Stimulated activated naive B cell treated with anti-CD40 and anti-IgM and Interleukin-4, amounts not matched to agents 10 μg/mL and 1 μg/mL and 100 μg/mL, for 72 hours (primary cell): ENCODE results near the gene ECE1.
"Not testable (repeated sequence)": the region's sequence is repeated elsewhere in the genome, so short reads cannot be mapped to it uniquely, and the experiment has no call there.

Experiments used
- ATAC-seq, 2 donors: fragments of 150-1000 bp; cut with Tn5 transposase; replicated peaks; 2 replicates each; pipeline ENCODE4 v1.10.0; 2021; ENCODE audit warnings: moderate library complexity in 1 of 2
- DNase-seq: peaks from one replicate; pipeline ENCODE4 v3.0.0; 2021
- H3K27ac Mint-ChIP-seq: one replicate; pipeline ENCODE4 v1.8.0; 2022; ENCODE audit warnings: mild to moderate bottlenecking, mixed read lengths
- H3K27me3 Mint-ChIP-seq, 2 donors: one replicate each; pipeline ENCODE4 v1.8.0; 2022; ENCODE audit warnings: mixed read lengths in 2 of 2
- H3K36me3 Mint-ChIP-seq, 2 donors: one replicate each; pipeline ENCODE4 v1.8.0; 2022; ENCODE audit warnings: mixed read lengths in 2 of 2, mild to moderate bottlenecking in 1 of 2
- H3K4me1 Mint-ChIP-seq, 2 donors: one replicate each; pipeline ENCODE4 v1.8.0; 2022; ENCODE audit warnings: mixed read lengths in 2 of 2, mild to moderate bottlenecking in 1 of 2
- H3K4me3 Mint-ChIP-seq, 2 donors: one replicate each; pipeline ENCODE4 v1.8.0; 2022; ENCODE audit warnings: mild to moderate bottlenecking in 2 of 2, mixed read lengths in 2 of 2, moderate library complexity in 1 of 2
- H3K9me3 Mint-ChIP-seq, 2 donors: one replicate each; pipeline ENCODE4 v1.8.0; 2022; ENCODE audit warnings: mixed read lengths in 2 of 2, mild to moderate bottlenecking in 1 of 2

The ECE1 gene

DNA sequence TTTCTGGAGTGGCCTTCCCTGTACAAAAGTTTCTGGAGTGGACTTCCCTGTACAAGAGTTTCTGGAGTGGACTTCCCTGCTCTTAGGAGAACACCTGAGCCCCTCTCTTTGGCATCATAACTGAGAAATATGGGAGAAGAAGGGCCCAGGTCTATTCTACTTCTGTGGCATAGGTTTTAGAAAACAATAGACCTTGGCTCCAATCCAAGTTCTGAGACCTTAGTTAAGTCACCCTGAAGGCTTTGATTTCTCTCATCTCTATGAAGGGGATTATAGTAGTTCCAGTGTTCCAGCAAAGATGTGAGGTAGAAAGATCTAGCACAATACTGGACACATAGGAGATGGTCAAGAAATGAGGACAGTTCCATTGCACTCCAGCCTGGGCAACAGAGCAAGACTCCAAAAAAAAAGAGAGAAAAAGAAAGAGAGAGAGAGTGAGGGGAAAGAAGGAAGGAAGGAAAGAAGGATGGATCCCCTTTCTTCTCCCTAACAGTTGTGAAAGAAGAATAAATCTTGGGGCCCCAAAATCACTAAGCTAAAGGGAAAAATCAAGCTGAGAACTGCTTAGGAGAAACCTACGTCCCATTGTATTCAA, 100.3 kb downstream of the ECE1 start:
- Mint-ChIP-seq H3K27me3 (peaks cover 8 to 13% of the 10 kb centered on the region in 2 donors), H3K9me3 (no peaks in the 10 kb centered on the region), H3K27ac (no peak overlapping the region), H3K36me3 (no peaks in the 10 kb centered on the region), H3K4me3 (no peak overlapping the region), H3K4me1 (peaks cover 0 to 2% of the 10 kb centered on the region in 2 donors)
- ATAC-seq (no peak), DNase-seq (no peak)

DNA sequence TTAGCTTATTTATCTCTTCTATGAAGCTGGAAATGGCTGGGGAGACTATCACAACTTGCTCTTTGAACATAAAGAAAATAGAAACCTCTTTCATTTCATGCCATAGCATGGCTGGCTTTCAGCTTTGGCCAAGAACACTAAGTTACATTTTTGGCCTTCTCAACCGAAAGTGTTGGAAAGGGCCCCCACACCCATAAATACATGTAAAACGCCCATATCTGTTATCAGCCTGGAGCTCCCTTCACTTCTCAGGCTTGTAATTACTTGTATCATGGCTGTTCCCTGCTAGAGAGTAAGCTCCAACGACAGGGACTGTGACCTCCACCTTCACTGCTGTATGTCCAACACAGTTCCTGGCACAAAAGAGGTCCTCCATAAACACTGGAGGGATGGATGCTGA, 100.8 kb downstream of the ECE1 start:
- no peak overlapping the region for H3K27ac Mint-ChIP-seq

DNA sequence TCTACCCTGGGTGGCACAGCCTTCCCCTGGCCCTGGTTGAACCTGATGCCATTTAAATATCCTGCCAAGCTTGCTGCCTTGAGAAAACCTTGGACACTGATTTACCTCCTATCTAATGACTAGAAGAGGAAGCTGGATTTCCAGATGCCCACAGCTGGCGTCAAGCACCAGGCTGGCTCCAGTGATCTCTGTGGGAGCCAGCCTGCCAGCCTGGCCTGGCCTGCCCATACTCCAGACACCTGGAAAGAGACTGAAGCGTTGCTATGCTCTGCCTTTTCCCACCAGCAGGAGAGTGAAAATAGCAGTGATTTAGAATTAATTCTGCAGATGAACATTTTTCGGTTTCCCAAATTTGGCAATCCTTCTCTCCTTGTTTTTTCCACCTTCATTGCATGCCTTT, 102.0 kb downstream of the ECE1 start:
- H3K4me1 Mint-ChIP-seq: peaks cover 11 to 16% of the 10 kb centered on the region in 2 donors
- ATAC-seq (no peak), DNase-seq (no peak)
- no peak overlapping the region for H3K27ac Mint-ChIP-seq
- H3K36me3 Mint-ChIP-seq: no peaks in the 10 kb centered on the region
- no peaks in the 10 kb centered on the region for H3K9me3 Mint-ChIP-seq
- H3K4me3 Mint-ChIP-seq: no peak overlapping the region
- H3K27me3 Mint-ChIP-seq: peaks cover 5 to 7% of the 10 kb centered on the region in 2 donors

More for the DNA sequence above, 100.8 kb downstream of the ECE1 start:
- Mint-ChIP-seq H3K9me3 (no peaks in the 10 kb centered on the region), H3K27me3 (peaks cover 8 to 13% of the 10 kb centered on the region in 2 donors), H3K36me3 (no peaks in the 10 kb centered on the region), H3K4me1 (peaks cover 2 to 4% of the 10 kb centered on the region in 2 donors), H3K4me3 (no peak overlapping the region)
- DNase-seq (no peak), ATAC-seq (no peak)

DNA sequence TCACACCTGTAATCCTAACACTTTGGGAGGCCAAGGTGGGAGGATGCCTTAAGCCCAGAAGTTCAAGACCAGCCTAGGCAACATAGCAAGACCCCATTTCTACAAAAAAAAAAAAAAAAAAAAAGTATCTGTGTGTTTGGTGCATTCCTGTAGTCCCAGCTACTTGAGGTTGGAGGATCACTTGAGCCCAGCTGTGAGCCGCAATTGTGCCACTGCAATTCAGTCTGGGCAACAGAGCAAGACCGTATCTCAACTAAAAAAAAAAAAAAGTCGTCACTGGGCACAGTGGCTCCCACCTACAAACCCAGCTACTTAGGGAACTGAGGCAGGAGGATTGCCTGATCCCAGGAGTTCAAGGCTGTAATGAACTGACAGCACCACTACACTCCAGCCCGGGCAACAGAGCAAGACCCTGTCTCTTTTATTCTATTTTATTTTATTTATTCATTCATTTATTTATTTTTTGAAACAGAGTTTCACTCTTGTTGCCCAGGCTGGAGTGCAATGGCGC, 105.0 kb downstream of the ECE1 start:
- H3K4me1 Mint-ChIP-seq: peaks cover 16 to 27% of the 10 kb centered on the region in 2 donors
- no peak for DNase-seq
- no peak overlapping the region for H3K27ac Mint-ChIP-seq
- H3K9me3 Mint-ChIP-seq: no peaks in the 10 kb centered on the region
- no peaks in the 10 kb centered on the region for H3K36me3 Mint-ChIP-seq
- no peak overlapping the region for H3K4me3 Mint-ChIP-seq
- no peaks in the 10 kb centered on the region for H3K27me3 Mint-ChIP-seq
- ATAC-seq: no peak

DNA sequence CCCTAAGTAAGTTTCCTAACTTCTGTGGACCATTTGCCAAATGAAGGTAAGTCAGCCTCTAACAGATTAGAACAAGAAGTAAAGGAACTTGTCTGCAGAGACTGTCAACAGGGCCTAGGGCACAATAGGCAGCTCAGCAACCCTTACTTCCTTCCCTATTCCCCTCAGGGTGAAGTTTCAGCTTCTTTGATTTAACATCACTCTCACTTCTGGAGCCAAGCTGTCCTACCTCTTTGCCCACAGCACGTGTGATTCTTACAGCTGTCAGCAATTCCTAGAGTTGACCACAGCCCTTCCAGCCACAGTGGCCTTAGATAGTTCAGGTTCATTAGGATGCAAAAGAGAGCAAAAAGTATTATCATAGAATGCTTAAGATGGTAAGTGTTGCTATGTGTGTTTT, 106.0 kb downstream of the ECE1 start:
- no peak for DNase-seq
- no peaks in the 10 kb centered on the region for H3K27me3 Mint-ChIP-seq
- ATAC-seq: peak; percentile 84 to 88
- peaks cover 16 to 27% of the 10 kb centered on the region in 2 donors for H3K4me1 Mint-ChIP-seq
- no peaks in the 10 kb centered on the region for H3K36me3 Mint-ChIP-seq
- H3K9me3 Mint-ChIP-seq: no peaks in the 10 kb centered on the region
- no peak overlapping the region for H3K4me3 Mint-ChIP-seq
- H3K27ac Mint-ChIP-seq: no peak overlapping the region

DNA sequence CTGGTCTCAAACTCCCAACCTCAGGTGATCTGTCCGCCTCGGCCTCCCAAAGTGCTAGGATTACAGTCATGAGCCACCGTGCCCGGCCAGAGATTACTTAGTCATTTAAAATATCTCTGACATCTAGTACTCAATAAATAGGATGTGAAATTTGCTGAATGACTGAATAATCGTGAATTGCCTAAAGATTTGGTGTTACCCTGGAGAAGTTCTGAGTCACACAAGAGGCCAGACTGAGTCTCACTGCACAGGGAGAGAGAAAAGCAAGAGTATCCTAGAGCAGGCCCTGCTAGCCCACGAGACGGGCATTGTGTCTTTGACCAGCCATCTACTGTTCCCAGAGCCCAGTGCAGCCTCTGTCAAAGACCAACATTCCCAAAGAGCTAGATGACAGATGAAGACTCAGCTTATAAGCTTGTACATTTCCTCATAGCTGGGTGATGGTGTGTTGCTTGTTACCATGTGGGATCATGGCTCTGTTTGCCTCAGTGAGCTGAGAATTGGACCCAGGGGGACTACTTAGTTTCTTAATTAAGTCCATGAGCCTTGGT, 108.0 kb downstream of the ECE1 start:
- H3K4me3 Mint-ChIP-seq: no peak overlapping the region

DNA sequence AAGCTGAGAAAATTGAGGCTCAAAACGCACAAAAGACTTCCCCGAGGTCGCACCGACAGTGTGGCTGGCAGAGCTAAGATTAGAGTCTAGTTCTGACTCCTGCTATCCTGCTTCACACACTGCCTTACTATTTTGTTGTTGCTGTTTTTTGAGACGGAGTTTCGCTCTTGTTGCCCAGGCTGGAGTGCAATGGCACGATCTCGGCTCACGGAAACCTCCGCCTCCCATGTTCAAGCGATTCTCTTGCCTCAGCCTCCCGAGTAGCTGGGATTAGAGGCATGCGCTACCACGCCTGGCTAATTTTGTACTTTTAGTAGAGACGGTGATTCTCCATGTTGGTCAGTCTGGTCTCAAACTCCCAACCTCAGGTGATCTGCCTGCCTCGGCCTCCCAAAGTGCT, 112.0 kb downstream of the ECE1 start:
- H3K9me3 Mint-ChIP-seq, H3K27me3 Mint-ChIP-seq, H3K27ac Mint-ChIP-seq, DNase-seq, H3K4me3 Mint-ChIP-seq, ATAC-seq: not testable (repeated sequence)
- Mint-ChIP-seq H3K4me1 (peaks cover 16 to 31% of the 10 kb centered on the region in 2 donors), H3K36me3 (peaks cover 12% of the 10 kb centered on the region in 2 donors)

More for the DNA sequence above, 108.0 kb downstream of the ECE1 start:
- H3K9me3 Mint-ChIP-seq: no peaks in the 10 kb centered on the region
- DNase-seq (no peak), ATAC-seq (peak; percentile 72 to 81)
- H3K36me3 Mint-ChIP-seq: no peaks in the 10 kb centered on the region
- H3K4me1 Mint-ChIP-seq: peaks cover 16 to 27% of the 10 kb centered on the region in 2 donors
- H3K27me3 Mint-ChIP-seq: no peaks in the 10 kb centered on the region
- peak overlapping the region; percentile 9 for H3K27ac Mint-ChIP-seq

DNA sequence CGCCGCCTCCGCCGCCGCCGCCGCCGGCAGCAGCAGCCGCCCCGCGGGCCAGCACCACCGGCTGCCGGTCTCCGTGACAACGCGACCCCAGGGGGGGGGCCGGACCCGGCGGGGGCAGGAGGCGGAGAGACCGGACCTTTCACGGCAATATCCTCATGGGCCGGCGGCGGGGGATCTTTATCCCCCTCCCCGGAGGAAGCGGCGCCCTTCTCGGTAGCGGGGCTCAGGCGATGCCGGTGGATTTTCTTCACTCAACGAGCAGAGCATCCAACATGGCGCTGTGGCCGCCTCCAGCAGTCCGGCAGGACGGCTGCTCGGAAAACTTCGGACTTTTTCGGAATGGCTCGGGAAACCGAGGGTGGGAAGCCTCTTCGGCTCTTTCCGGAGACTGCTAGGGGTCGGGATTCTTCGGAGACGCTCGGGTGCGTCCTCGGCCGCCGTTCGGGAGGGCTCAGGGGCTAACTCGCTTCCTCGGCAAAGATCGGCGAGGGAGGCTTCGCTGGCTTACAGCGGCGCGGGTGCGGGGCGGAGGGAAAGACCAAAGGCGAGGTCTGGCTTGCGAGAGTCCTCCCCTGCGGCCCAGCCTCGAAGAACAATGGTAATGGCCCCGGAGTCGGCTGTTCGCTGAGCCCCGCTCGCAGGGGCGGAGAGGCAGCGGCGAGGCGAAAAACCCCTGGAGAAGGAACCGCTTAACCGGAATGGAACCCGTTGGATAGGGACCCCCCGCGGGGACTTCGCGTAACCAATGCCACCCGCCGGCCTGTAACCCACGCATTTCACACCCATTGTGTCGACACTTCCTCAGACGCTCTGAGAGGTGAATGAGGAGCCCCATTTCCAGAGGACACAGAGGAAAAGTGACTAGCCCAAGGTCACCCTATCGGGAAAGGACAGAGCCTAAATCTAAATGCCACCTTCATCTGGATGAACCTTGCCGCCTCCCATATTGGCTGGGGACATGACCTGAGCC, 113.4 kb downstream of the ECE1 start, which contains the start of gene EIF4G3:
Gene EIF4G3, minus strand, starts transcription at position 312 of the 970 bp plus-strand sequence. CDS start 174,155 bp downstream, outside the sequence.
- Mint-ChIP-seq H3K27me3 (no peaks in the 10 kb centered on the region), H3K9me3 (no peaks in the 10 kb centered on the region), H3K36me3 (peaks cover 12 to 14% of the 10 kb centered on the region in 2 donors), H3K27ac (peak within 1 kb of the TSS; percentile 98), H3K4me3 (peak within 1 kb of the TSS; percentile 94 to 99), H3K4me1 (peaks cover 12 to 26% of the 10 kb centered on the region in 2 donors)
- DNase-seq: peak; percentile 99
- ATAC-seq: peak; percentile 93 to 95

DNA sequence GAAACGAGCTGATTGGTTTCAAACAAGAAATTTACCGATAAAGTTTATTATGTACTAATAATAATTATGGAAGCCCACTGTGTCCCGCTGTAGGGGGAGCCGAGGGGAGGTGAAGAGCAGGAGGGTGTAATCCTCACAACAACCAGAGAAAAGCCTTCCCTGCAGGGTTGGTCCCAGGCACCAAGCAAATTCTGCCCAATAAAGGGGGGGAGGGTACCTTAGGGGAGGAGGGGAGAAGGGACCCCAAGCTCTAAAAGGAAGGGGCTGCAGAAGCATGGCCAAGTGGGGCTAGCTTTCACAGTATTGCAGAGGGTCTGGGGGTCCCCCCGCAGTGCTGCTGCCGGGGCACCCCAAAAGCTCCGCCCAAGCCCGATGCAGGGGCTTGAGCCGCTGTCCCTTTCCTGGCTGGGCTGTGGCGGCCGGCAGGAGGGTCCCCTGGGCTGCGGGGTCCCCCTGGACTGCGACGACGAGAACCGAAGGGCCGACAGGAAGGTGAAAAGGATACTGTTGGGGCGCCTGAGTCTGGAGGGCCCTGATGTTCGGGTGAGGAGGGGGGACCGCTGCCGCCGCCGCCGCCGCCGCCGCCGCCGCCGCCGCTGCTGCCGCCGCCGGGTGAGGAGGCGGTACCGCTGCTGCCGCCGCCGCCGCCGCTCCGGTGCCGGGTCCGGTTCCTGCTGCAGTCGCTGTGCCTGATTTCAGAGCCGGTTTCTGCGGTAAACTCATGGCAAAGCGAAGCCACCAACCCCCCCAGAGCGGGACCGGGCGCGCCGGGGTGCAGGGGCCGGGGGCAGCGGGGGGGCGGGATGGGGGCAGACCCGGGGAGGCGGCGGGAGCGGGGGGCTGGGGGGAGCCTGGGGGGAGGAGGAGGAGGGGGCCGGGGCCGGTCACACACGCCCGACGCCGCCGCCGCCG, 114.3 kb downstream of the ECE1 start:
- Mint-ChIP-seq H3K4me3 (peak overlapping the region; percentile 94 to 99), H3K27me3 (no peaks in the 10 kb centered on the region), H3K27ac (peak overlapping the region; percentile 98), H3K36me3 (peaks cover 14 to 21% of the 10 kb centered on the region in 2 donors), H3K4me1 (peaks cover 19 to 33% of the 10 kb centered on the region in 2 donors), H3K9me3 (no peaks in the 10 kb centered on the region)
- ATAC-seq (peak; percentile 11 to 18), DNase-seq (peak; percentile 23)

DNA sequence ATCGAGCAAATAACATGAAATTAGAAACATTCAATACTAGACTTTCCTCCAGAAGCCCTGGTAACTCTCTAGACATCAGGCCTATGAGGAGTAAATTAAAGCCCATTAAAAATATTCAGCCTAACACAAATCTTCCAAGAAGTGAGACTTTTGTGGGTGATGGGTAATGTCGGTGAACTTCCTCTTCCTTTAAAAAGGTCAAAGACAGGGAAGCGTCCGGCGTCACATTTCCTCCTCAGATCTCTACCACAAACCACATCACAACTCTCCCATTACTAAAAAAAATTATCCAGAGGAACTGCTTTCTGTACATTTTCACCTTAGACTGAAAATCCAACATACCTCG, 115.0 kb downstream of the ECE1 start:
- Mint-ChIP-seq H3K27ac (peak overlapping the region; percentile 98), H3K9me3 (no peaks in the 10 kb centered on the region), H3K4me3 (peak overlapping the region; percentile 94 to 99), H3K4me1 (peaks cover 20 to 33% of the 10 kb centered on the region in 2 donors), H3K36me3 (peaks cover 16 to 25% of the 10 kb centered on the region in 2 donors), H3K27me3 (no peaks in the 10 kb centered on the region)
- peak; percentile 35 for DNase-seq
- peak; percentile 27 to 30 for ATAC-seq

DNA sequence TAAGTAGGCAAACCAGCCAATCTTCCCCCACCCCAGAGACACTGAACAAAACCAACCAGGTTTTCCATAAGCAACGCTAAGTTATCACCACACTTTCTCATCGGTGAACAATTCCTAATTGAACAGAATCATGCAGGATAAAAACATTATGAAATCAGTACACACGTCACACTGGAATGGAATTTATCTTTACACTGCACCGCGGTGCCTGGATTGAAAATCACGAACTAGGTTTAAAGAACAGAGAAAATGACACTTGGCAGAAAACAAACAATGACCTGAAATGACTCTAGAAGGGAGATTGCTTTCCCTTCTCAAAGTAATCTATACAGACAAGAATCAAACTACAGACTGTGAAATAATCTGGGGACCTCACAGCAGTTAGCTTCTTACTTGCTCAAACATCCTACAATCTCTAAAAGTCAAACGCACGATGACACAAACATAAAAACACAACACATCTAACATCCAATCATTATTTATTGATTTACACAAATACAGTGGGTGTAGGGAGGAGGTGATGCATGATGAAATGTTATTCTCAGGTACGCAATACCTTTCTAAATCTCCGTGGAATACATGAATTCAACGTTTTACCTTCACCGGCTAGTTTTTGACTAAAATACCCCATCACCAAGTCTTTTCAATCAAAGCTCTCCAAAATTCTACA, 115.5 kb downstream of the ECE1 start:
- DNase-seq: no peak
- no peak for ATAC-seq
- Mint-ChIP-seq H3K27me3 (no peaks in the 10 kb centered on the region), H3K9me3 (no peaks in the 10 kb centered on the region), H3K36me3 (peaks cover 18 to 27% of the 10 kb centered on the region in 2 donors), H3K4me3 (peak overlapping the region; percentile 94 to 99), H3K4me1 (peaks cover 20 to 33% of the 10 kb centered on the region in 2 donors), H3K27ac (peak overlapping the region; percentile 98)

DNA sequence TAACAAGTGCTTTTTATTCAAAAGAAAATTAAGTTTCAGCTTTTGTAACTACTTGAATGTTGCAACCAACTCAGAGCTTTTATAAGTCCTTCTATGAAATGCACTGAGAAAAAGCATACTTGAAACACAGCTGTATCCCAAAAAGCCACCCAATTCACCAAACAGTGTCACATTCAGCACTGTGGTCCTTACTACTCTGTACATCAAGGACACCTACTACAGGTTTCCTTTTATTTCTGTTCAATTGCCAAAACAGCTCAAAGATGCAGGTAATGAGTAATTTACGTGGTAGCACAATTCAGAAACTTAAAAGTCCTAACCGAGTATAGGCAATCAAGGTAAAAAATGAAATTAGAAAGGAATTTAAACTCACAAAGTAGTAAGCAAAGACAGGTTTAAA, 116.0 kb downstream of the ECE1 start:
- peaks cover 20 to 33% of the 10 kb centered on the region in 2 donors for H3K4me1 Mint-ChIP-seq
- peaks cover 18 to 27% of the 10 kb centered on the region in 2 donors for H3K36me3 Mint-ChIP-seq
- no peak for ATAC-seq
- DNase-seq: no peak
- H3K9me3 Mint-ChIP-seq: no peaks in the 10 kb centered on the region
- H3K4me3 Mint-ChIP-seq: peak overlapping the region; percentile 94 to 99
- no peak overlapping the region for H3K27ac Mint-ChIP-seq
- H3K27me3 Mint-ChIP-seq: no peaks in the 10 kb centered on the region

DNA sequence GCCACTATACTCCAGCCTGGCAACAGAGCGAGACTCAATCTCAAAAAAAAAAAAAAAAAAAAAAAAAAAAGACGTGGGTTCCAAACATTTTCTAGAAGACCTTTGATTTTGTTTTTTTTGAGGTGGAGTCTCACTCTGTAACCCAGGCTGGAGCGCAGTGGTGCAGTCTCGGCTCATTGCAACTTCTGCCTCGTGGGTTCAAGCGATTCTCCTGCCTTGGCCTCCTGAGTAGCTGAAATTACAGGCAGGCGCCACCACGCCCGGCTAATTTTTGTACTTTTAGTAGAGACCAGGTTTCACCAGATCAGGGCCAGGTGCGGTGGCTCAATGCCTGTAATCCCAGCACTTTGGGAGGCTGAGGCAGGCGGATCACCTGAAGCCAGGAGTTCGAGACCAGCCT, 117.2 kb downstream of the ECE1 start:
- ATAC-seq, H3K27me3 Mint-ChIP-seq, DNase-seq, H3K4me3 Mint-ChIP-seq, H3K27ac Mint-ChIP-seq, H3K9me3 Mint-ChIP-seq: not testable (repeated sequence)
- Mint-ChIP-seq H3K4me1 (peaks cover 20 to 33% of the 10 kb centered on the region in 2 donors), H3K36me3 (peaks cover 23 to 30% of the 10 kb centered on the region in 2 donors)
